IPS DF 4.7 (cell line): ENCODE data around the gene POLR2E.

Experiments used
- DNase-seq: peaks from one replicate; pipeline ENCODE4 v3.0.0-alpha.2; 2013; ENCODE audit warnings: low spot score; ENCODE audit errors: extremely low read depth

Gene POLR2E

GRCh38 chr19:1082165-1082927, 12.8 kb downstream of the POLR2E start:
- DNase-seq = no peak

- DNase-seq = no peak
These were observed 13.6 kb downstream of the POLR2E start for GRCh38 chr19:1081301-1082164.

DNA sequence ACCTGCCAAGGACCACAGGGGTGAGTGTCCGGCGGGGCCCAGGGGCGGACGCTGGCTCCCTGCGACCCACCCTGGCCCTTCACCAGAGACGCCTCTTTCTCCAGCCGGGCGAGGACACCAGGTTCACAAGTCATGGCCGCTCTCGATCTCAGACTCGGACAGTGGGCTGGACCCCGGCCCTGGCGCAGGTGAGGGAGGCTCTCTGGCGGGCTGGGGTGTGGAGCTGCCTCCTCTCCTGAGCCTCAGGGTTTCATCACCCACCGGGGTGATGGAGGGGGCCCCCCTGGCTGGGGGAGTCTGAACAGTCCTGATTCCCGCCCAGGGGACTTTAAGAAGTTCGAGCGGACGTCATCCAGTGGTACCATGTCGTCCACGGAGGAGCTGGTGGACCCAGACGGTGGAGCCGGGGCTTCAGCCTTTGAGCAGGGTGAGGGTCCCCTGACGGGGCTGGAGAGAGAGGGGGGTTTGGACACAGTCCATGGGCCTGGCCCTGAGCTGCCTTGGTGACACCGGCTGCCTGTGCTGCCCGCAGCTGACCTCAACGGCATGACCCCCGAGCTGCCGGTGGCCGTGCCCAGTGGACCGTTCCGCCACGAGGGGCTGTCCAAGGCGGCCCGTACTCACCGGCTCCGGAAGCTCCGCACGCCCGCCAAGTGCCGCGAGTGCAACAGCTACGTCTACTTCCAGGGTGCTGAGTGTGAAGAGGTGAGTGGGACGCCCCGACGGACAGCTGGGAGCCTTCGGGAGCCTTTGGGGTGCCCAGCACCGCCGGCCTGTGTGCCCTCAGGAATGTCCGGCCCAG, 14.6 kb downstream of the POLR2E start:
- DNase-seq = no peak

GRCh38 chr19:1079566-1080111, 15.5 kb downstream of the POLR2E start:
- DNase-seq = no peak

GRCh38 chr19:1076951-1077350, 18.2 kb downstream of the POLR2E start:
- DNase-seq = no peak

DNA sequence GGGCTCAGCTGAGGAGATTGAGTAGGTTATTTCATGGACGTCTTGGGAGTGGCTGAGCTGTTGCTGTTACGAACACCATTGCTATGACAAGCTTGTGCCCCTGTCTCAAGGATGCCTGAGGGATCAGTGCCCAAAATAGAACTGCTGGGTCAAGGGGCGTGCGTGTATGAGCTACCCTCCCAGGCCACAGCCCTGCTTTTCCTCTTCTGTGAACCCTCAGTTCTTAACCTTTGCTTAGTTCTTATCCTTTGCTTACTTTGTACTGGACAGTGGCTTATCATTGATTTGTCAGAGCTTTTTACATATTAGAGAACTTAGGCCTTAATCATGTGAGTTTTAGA, 19.2 kb downstream of the POLR2E start:
- no peak for DNase-seq

DNA sequence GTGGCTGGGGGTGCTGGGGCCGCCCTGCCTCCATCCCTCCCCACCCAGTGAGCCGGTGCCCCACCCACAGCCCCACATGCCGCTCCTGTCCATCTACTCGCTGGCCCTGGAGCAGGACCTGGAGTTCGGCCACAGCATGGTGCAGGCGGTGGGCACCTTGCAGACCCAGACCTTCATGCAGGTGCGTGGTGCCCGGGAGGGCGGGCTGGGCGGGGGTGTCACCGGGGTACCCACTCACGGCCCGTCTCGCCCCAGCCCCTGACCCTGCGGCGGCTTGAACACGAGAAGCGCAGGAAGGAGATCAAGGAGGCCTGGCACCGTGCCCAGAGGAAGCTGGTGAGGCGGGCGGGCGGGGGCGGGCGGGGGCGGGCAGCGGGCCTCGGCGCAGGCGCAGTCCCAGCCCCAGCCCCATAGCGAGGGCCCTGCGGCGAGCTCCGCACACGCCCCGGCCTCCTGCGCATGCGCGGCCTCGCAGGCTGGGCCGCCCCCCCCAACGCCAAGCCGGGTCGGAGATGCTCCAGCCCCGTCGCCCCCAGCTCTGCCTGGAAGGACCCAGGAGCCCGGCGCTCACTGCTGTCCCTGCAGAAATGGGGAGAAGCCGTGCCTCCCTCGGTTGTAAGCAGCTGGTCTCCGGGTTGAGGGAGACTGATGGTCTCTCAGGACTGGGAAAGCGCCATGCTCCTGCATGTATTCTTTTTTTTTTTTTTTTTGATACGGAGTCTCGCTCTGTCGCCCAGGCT, 20.5 kb downstream of the POLR2E start:
- no peak for DNase-seq

- DNase-seq = no peak
These were observed 21.1 kb downstream of the POLR2E start for GRCh38 chr19:1073956-1074517.

- DNase-seq = no peak
These were observed 21.9 kb downstream of the POLR2E start for GRCh38 chr19:1073063-1073955.

DNA sequence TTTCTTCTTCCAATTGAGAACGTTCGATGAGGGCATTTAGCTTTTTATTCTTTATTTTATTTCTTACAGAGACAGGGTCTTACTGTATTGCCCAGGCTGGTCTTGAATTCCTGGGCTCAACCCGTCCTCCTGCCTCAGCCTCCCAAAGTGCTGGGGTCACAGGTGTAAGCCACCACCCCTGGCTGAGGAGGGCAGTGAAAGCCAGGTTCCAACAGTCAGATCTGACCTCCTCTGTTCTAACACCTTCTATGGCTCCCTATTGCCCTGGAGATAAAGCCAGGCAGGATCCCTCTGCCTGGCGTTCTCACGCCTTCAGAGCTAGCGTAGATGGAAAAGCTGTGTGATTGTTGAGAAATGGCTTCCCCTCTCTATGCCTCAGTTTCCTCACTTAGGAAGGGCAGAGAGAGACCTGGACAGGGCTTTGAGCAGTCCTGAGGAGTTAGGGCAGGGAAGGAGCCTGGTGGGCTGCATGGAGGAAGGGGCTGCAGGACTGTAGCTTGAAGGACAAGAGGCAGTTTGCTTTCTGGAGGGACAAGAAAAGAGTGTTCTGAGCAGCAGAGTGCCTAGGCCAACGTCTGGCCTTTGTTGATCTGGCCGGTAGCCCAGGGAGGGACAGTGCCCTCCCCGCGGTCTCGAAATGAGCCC, 22.7 kb downstream of the POLR2E start:
- DNase-seq = no peak

GRCh38 chr19:1070931-1071791, 24.0 kb downstream of the POLR2E start:
- DNase-seq = no peak

DNA sequence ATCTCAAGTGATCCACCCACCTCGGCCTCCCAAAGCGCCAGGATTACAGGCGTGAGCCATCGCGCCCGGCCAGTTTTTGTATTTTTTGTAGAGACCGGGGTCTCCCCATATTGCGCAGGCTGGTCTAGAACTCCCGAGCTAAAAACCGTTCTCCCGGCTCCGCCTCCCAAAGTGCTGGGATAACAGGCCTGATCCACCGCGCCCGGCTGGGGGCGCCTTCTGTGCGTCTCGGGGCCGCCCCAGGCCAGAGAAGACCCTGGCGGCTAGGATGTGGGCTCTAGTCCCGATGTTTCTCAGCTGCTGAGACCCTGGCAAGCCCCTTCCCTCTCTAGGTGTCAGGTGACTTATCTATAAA, 24.6 kb downstream of the POLR2E start:
- DNase-seq = no peak

- no peak for DNase-seq
These were observed 26.0 kb downstream of the POLR2E start for GRCh38 chr19:1069009-1069779.

- DNase-seq = no peak
These were observed 26.9 kb downstream of the POLR2E start for GRCh38 chr19:1068009-1069001.

- DNase-seq = no peak
These were observed 27.7 kb downstream of the POLR2E start for GRCh38 chr19:1067341-1067957.
